K562 (cell line): ENCODE data around the gene FLAD1.

Experiments
- BRCA1 ChIP-seq, 2 experiments: fragments of 450-650 bp in 1 of 2; sonication (generic) in 1 of 2; formaldehyde crosslinking in 1 of 2; IDR thresholded peaks; 2 replicates each; pipeline versions ENCODE4 v1.5.0 to v1.6.1; 2017 to 2020; ENCODE audit warnings: mild to moderate bottlenecking in 1 of 2, missing genetic modification reagents in 1 of 2
- CEBPB ChIP-seq: fragments of 450-650 bp; IDR thresholded peaks from 2 replicates; pipeline ENCODE4 v1.6.1; 2016; ENCODE audit warnings: missing genetic modification characterization, missing compliant biosample characterization
- GABPA ChIP-seq: fragments of 200-800 bp; sonication (Bioruptor generic); conservative IDR thresholded peaks from 2 replicates; pipeline ENCODE4 v1.6.1; 2016; ENCODE audit warnings: low read depth, missing genetic modification characterization, missing compliant biosample characterization
- PHF8 ChIP-seq: fragments of 200-600 bp; sonication (generic); IDR thresholded peaks from 2 replicates; pipeline ENCODE4 v1.6.1; 2012; ENCODE audit warnings: mixed run types, mild to moderate bottlenecking, inconsistent platforms, low read length, moderate library complexity, borderline replicate concordance
- POLR2AphosphoS5 ChIP-seq: IDR thresholded peaks from 2 replicates; pipeline ENCODE4 v1.6.1; 2011; ENCODE audit warnings: mild to moderate bottlenecking, low read depth, low read length, moderate library complexity; ENCODE audit not compliant: control insufficient read depth, insufficient read depth
- PYGO2 ChIP-seq: fragments of 450-650 bp; IDR thresholded peaks from 2 replicates; pipeline ENCODE4 v1.6.1; 2016; ENCODE audit warnings: mild to moderate bottlenecking, missing genetic modification characterization, moderate library complexity, missing compliant biosample characterization
- RAD21 ChIP-seq, 2 experiments: fragments of 250-450 bp in 1 of 2; fragments of 450-650 bp in 1 of 2; sonication (Bioruptor Pico) in 1 of 2; formaldehyde crosslinking in 1 of 2; IDR thresholded peaks in 1 of 2; conservative IDR thresholded peaks in 1 of 2; 2 replicates each; pipeline versions ENCODE4 v1.4.0 to v1.8.0; 2020 to 2022; ENCODE audit warnings: mild to moderate bottlenecking in 2 of 2, moderate library complexity in 1 of 2
- SAP30 ChIP-seq: fragments of 200-600 bp; sonication (generic); IDR thresholded peaks from 2 replicates; pipeline ENCODE4 v1.6.1; 2012; ENCODE audit warnings: borderline replicate concordance, low read depth, mild to moderate bottlenecking, moderate library complexity, low read length, control low read depth, inconsistent platforms; ENCODE audit not compliant: insufficient read depth, poor library complexity, severe bottlenecking
- SMARCB1 ChIP-seq: IDR thresholded peaks from 2 replicates; pipeline ENCODE4 v1.6.1; 2011; ENCODE audit warnings: improper control_type of control experiment, low read depth; ENCODE audit not compliant: insufficient read length
- ZKSCAN1 ChIP-seq: fragments of 150-350 bp; IDR thresholded peaks from 2 replicates; pipeline ENCODE4 v1.6.1; 2016; ENCODE audit warnings: low read depth, low read length
- ZNF274 ChIP-seq: IDR thresholded peaks from 2 replicates; pipeline ENCODE4 v1.6.1; 2011; ENCODE audit warnings: low read depth, mild to moderate bottlenecking, low read length, moderate library complexity, borderline replicate concordance
- ZNF79 ChIP-seq: fragments of 250-450 bp; sonication (Bioruptor Pico); IDR thresholded peaks from 2 replicates; pipeline ENCODE4 v1.4.0; 2020; ENCODE audit warnings: low read depth, mild to moderate bottlenecking, moderate library complexity
- TF ChIP-seq, protein P1 (sequence below): fragments of 250-450 bp; sonication (Bioruptor Pico); IDR thresholded peaks from 2 replicates; pipeline ENCODE4 v1.4.0; 2020
- TF ChIP-seq, protein P2 (sequence below), 3 experiments: IDR thresholded peaks in 2 of 3; conservative IDR thresholded peaks in 1 of 3; 2 replicates each; pipeline ENCODE4 v1.5.1; 2011 to 2012; ENCODE audit warnings: low read length in 3 of 3, mild to moderate bottlenecking in 3 of 3, control low read depth in 2 of 3, improper control_type of control experiment in 1 of 3, inconsistent platforms in 1 of 3, low read depth in 1 of 3, mixed read lengths in 1 of 3, moderate library complexity in 1 of 3; ENCODE audit not compliant: insufficient read depth in 2 of 3

DNA sequence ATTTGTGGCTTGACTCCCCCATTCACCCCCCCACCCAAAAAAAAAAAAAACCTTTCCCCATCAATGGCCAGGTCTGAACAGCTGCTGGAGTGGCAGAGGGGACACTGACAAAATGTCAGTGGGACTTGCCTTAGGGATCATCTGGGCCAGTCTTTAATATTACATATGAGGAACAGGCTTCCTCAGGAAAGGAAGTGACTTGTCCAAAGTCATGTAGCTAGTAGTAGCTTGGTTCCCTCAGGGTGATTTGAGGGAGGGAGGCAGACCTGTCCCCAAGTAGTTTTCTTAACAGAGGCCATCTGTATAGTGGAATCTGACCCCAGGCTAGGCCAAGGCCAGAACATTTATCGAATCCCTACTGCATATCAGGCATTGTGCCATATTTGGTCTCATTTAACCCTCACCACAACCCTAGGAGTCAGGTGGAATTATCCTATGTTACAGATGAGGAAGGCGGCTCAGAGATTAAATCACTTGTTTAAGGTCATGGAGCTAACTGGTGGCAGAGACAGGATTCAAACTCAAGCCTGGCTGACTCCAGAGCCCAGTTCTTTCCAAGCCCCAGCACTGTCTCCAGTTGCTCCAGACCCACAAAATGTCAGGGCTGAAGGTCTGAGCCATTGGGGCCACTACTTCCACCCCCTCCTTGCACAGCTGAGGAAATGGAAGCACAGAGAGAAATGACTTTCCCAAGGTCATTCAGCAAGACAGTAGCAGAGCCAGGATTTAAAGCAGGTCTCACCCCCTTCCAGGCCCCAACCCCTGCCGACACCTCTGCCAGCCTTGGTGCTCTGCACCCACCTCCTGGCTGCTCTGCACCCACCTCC is 29.8 kb downstream of the FLAD1 start:
- TF ChIP-seq SAP30 (no peak), BRCA1 (IDR thresholded peaks at IDR 0.05) (no peak), BRCA1 (CRISPR knock-in tag; IDR thresholded peaks at IDR 0.05) (no peak), ZKSCAN1 (no peak), GABPA (tag) (no peak), CEBPB (tag) (no peak), PHF8 (no peak), RAD21 (CRISPR knock-in tag; conservative IDR thresholded peaks at IDR 0.05 in 1 of 2, IDR thresholded peaks at IDR 0.05 in 1 of 2) (no peak), POLR2AphosphoS5 (no peak), SMARCB1 (no peak), ZNF274 (no peak), ZNF79 (CRISPR knock-in tag) (no peak), PYGO2 (tag) (no peak)
- TF ChIP-seq, protein P1, sequence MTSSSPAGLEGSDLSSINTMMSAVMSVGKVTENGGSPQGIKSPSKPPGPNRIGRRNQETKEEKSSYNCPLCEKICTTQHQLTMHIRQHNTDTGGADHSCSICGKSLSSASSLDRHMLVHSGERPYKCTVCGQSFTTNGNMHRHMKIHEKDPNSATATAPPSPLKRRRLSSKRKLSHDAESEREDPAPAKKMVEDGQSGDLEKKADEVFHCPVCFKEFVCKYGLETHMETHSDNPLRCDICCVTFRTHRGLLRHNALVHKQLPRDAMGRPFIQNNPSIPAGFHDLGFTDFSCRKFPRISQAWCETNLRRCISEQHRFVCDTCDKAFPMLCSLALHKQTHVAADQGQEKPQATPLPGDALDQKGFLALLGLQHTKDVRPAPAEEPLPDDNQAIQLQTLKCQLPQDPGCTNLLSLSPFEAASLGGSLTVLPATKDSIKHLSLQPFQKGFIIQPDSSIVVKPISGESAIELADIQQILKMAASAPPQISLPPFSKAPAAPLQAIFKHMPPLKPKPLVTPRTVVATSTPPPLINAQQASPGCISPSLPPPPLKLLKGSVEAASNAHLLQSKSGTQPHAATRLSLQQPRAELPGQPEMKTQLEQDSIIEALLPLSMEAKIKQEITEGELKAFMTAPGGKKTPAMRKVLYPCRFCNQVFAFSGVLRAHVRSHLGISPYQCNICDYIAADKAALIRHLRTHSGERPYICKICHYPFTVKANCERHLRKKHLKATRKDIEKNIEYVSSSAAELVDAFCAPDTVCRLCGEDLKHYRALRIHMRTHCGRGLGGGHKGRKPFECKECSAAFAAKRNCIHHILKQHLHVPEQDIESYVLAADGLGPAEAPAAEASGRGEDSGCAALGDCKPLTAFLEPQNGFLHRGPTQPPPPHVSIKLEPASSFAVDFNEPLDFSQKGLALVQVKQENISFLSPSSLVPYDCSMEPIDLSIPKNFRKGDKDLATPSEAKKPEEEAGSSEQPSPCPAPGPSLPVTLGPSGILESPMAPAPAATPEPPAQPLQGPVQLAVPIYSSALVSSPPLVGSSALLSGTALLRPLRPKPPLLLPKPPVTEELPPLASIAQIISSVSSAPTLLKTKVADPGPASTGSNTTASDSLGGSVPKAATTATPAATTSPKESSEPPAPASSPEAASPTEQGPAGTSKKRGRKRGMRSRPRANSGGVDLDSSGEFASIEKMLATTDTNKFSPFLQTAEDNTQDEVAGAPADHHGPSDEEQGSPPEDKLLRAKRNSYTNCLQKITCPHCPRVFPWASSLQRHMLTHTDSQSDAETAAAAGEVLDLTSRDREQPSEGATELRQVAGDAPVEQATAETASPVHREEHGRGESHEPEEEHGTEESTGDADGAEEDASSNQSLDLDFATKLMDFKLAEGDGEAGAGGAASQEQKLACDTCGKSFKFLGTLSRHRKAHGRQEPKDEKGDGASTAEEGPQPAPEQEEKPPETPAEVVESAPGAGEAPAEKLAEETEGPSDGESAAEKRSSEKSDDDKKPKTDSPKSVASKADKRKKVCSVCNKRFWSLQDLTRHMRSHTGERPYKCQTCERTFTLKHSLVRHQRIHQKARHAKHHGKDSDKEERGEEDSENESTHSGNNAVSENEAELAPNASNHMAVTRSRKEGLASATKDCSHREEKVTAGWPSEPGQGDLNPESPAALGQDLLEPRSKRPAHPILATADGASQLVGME (CRISPR knock-in tag) = no peak
- TF ChIP-seq, protein P2, sequence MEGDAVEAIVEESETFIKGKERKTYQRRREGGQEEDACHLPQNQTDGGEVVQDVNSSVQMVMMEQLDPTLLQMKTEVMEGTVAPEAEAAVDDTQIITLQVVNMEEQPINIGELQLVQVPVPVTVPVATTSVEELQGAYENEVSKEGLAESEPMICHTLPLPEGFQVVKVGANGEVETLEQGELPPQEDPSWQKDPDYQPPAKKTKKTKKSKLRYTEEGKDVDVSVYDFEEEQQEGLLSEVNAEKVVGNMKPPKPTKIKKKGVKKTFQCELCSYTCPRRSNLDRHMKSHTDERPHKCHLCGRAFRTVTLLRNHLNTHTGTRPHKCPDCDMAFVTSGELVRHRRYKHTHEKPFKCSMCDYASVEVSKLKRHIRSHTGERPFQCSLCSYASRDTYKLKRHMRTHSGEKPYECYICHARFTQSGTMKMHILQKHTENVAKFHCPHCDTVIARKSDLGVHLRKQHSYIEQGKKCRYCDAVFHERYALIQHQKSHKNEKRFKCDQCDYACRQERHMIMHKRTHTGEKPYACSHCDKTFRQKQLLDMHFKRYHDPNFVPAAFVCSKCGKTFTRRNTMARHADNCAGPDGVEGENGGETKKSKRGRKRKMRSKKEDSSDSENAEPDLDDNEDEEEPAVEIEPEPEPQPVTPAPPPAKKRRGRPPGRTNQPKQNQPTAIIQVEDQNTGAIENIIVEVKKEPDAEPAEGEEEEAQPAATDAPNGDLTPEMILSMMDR (IDR thresholded peaks at IDR 0.05 in 2 of 3, conservative IDR thresholded peaks at IDR 0.05 in 1 of 3; ENCODE audit: insufficient read depth in 2 of 3, low read depth in 1 of 3, low read length in 3 of 3) = no peak
